ENCODE measurements around the gene ATXN10. TPM values are rescaled to one million over a fixed set of nuclear protein-coding genes. Genes with fewer than 3 reads are reported as not detected.

ATXN10 gene
- total RNA-seq, 1 donor from 2014 or later = 125 TPM

DNA sequence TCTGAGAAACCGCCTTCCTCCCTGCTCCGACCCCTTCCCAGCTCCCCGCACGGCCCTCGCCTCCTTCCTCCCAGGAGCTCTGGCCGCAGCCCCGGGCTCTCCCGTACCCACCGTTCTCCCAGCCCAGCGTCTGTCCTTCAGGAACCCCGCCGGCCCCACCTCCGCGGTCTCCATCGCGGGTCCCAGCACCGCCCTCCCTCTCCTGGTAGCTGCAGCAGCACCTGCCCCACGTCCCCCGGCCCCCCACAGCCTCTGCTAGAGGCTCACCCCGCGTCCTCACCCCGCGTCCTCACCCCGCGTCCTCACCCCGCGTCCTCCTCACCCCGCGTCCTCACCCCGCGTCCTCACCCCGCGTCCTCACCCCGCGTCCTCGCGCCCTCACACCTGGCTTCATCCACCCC lies 219.4 kb downstream of the ATXN10 start:
- DNase-seq (peak; percentile 61), ATAC-seq (no peak)
- Histone ChIP-seq H3K4me3 (no peak overlapping the region), H3K4me1 (no peaks in the 10 kb centered on the region), H3K27ac (no peak overlapping the region), H3K36me3 (no peaks in the 10 kb centered on the region), H3K9me3 (no peaks in the 10 kb centered on the region), H3K27me3 (peaks cover 17% of the 10 kb centered on the region)
- no peak for TF ChIP-seq CTCF (IDR thresholded peaks at IDR 0.05)
- intact Hi-C loops (cut with DNase I) = no loop called here

GRCh38 chr22:45891471-45891995 lies 219.9 kb downstream of the ATXN10 start:
- H3K27ac ChIP-seq = no peak overlapping the region
- no peak for TF ChIP-seq CTCF (IDR thresholded peaks at IDR 0.05)
- no peaks in the 10 kb centered on the region for H3K4me1 ChIP-seq
- no peak overlapping the region for H3K4me3 ChIP-seq
- no peaks in the 10 kb centered on the region for H3K9me3 ChIP-seq
- no peak for ATAC-seq
- no peaks in the 10 kb centered on the region for H3K36me3 ChIP-seq
- peak; percentile 57 for DNase-seq
- intact Hi-C loops (cut with DNase I) = no loop called here
- H3K27me3 ChIP-seq = peaks cover 17% of the 10 kb centered on the region

- no peak for TF ChIP-seq CTCF (IDR thresholded peaks at IDR 0.05)
- Histone ChIP-seq H3K9me3 (no peaks in the 10 kb centered on the region), H3K27ac (no peak overlapping the region), H3K4me1 (no peaks in the 10 kb centered on the region), H3K4me3 (no peak overlapping the region), H3K36me3 (no peaks in the 10 kb centered on the region), H3K27me3 (peaks cover 17% of the 10 kb centered on the region)
- ATAC-seq (no peak), DNase-seq (peak; percentile 59)
- intact Hi-C loops (cut with DNase I) = no loop called here
These were observed 220.5 kb downstream of the ATXN10 start for GRCh38 chr22:45891996-45892621.

DNA sequence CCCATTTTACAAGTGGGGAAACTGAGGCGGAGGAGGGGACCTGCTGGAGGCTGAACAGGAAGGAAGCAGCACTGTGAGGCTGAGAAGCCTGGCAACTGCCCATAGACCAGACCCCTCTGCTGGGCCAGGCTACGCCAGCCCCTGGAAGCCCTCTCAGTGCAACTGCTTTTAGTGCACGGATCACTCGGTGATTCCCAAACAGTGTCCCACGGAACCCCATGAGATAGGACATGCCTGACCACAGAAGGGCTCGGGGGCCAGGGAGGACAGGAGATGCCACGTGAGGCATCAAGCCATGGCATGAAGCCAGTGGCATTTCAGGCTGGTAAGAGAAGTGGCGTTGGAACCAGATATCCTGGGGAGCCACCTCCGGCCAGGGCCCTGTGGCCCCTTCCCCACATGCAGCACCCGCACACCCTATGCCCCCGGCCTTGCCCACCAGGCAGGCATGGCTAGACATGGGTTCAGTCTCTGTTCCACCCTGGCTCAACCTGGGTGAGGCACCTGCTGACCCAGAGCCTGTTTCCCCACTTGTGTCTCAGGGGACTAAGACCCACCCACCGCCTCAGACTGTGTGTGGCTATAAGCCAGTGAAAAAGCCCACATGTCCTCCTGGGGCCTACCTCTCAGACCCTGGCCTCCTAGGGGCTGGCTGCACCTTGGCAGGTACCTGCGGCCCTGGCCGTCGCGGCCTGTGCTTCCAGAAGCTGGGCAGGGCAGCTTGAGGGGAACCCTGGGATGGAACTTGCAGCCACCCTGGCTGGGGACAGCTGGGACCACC lies 221.2 kb downstream of the ATXN10 start:
- no peak for TF ChIP-seq CTCF (IDR thresholded peaks at IDR 0.05)
- H3K27ac ChIP-seq = no peak overlapping the region
- H3K4me1 ChIP-seq = no peaks in the 10 kb centered on the region
- no peak overlapping the region for H3K4me3 ChIP-seq
- H3K27me3 ChIP-seq = peaks cover 17% of the 10 kb centered on the region
- no peaks in the 10 kb centered on the region for H3K36me3 ChIP-seq
- ATAC-seq = no peak
- H3K9me3 ChIP-seq = no peaks in the 10 kb centered on the region
- intact Hi-C loops (cut with DNase I) = no loop called here
- peak; percentile 61 for DNase-seq

GRCh38 chr22:45893516-45893915 lies 221.9 kb downstream of the ATXN10 start:
- no peaks in the 10 kb centered on the region for H3K36me3 ChIP-seq
- no peaks in the 10 kb centered on the region for H3K4me1 ChIP-seq
- H3K9me3 ChIP-seq = no peaks in the 10 kb centered on the region
- peaks cover 17% of the 10 kb centered on the region for H3K27me3 ChIP-seq
- no peak overlapping the region for H3K4me3 ChIP-seq
- ATAC-seq = no peak
- no peak for TF ChIP-seq CTCF (IDR thresholded peaks at IDR 0.05)
- no peak overlapping the region for H3K27ac ChIP-seq
- intact Hi-C loops (cut with DNase I) = no loop called here
- peak; percentile 31 for DNase-seq

Small RNA genes lying within 50 kb of the gene (microRNA-seq; reads per million reads assigned to microRNA genes)
- gene MIR4762 (ENCODE audit: borderline microRNAs expressed) = not detected

Other genes starting within 250 kb of the ATXN10 start
- gene FBLN1, start 169.0 kb upstream of the ATXN10 start, total RNA-seq = 272 TPM